Body of pancreas (tissue), 4 donors: ENCODE data around the gene WNT10A. TPM values are rescaled to one million over a fixed set of nuclear protein-coding genes. Genes with fewer than 3 reads are reported as not detected.

Experiments
- ATAC-seq: fragments of 150-250 bp; one replicate; pipeline ENCODE4 v1.9.1; 2016
- DNase-seq, 4 donors: peaks; one replicate each; pipeline ENCODE4 v3.0.0-alpha.2; 2019
- H3K27ac ChIP-seq, 4 donors: fragments of 200-600 bp; sonication (generic); 1 replicate in 3 of 4; 2 replicates in 1 of 4; pipeline versions ENCODE4 v1.5.1 to v1.6.1; 2016 to 2019; ENCODE audit warnings: mild to moderate bottlenecking in 1 of 4, mixed read lengths in 1 of 4, moderate library complexity in 1 of 4
- H3K27me3 ChIP-seq, 2 donors: fragments of 200-600 bp; sonication (generic); one replicate each; pipeline ENCODE4 v1.6.0; 2016; ENCODE audit warnings: mild to moderate bottlenecking in 1 of 2
- H3K36me3 ChIP-seq, 2 donors: fragments of 200-600 bp; sonication (generic); replicated peaks in 1 of 2; 2 replicates each; pipeline ENCODE4 v1.5.1; 2016; ENCODE audit warnings: low read depth in 2 of 2; ENCODE audit not compliant: insufficient read depth in 1 of 2
- H3K4me1 ChIP-seq: fragments of 200-600 bp; sonication (generic); one replicate; pipeline ENCODE4 v1.6.0; 2016
- H3K4me3 ChIP-seq, 2 donors: fragments of 200-600 bp; sonication (generic); 1 replicate in 1 of 2; 2 replicates in 1 of 2; pipeline ENCODE4 v1.5.1; 2016 to 2019
- H3K9me3 ChIP-seq, 3 donors: fragments of 200-600 bp; sonication (generic); 1 replicate in 2 of 3; 2 replicates in 1 of 3; pipeline ENCODE4 v1.5.1; 2016
- POLR2A ChIP-seq, 3 donors: fragments of 450-650 bp; IDR thresholded peaks; one replicate each; pipeline ENCODE4 v1.6.1; 2016; ENCODE audit warnings: antibody characterized with exemption in 3 of 3, mild to moderate bottlenecking in 2 of 3
- WGBS, 2 donors: methylation state at CpG; one replicate each; pipeline ENCODE4 v1.1.5; 2017; 5-methylcytosine and 5-hydroxymethylcytosine counted together
- intact Hi-C: fragments of 100-400 bp; cut with DNase I; formaldehyde crosslinking; loops from one replicate; pipeline ENCODE4 v1.15.1; 2023
- total RNA-seq, 2 donors: library from RNA; depleted of rRNA; stranded (reverse); fragments of >200 nt; gene quantifications; one replicate each; pipeline ENCODE4 v1.1.0, GENCODE V29; 2016
- TF ChIP-seq, protein P1 (sequence below), 7 experiments: fragments of 450-650 bp in 4 of 7; fragments of 200-600 bp in 3 of 7; sonication (generic) in 3 of 7; IDR thresholded peaks; one replicate each; pipeline ENCODE4 v1.5.1; 2016 to 2019; ENCODE audit warnings: antibody characterized with exemption in 7 of 7

Gene WNT10A
- total RNA-seq, 2 donors from 2014 or later = 0.52 TPM; not detected in 1

DNA sequence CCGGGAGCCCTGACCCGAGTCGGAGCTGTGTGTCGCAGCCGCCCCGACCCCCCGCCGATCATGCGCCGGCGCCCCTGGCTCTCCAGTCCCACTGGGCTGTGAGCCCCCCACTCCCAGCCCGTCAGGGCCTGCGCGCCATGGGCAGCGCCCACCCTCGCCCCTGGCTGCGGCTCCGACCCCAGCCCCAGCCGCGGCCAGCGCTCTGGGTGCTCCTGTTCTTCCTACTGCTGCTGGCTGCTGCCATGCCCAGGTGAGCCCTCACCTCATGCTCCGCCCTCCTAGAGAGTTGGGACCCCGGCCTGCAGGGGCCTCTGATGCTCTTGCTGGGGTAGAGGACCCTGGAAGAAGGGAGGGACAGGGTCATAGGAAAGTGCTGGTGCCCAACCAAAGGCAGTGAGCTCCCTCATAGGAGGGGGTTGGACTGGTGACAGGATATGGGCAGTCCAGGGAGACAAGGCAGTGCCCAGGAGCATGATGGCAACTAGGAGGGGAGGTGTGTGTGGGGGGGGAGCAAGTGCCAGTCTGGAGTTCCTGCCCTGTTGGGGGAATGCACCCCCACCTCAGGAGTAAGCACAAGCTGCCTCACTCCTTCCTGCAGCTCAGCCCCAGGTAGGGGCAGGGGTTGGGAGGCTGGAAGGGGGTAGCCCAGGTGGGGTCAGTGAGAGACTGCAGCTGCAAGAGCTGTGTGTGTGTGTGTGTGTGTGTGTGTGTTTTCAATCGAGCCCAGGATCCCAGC lies 375 bp downstream of the WNT10A start:
- H3K27ac ChIP-seq = no peak overlapping the region
- 14 to 31% methylated on average over 9 to 24 of the region's 24 CpGs for WGBS, 2 donors
- intact Hi-C loops = no loop called here
- TF ChIP-seq POLR2A (IDR thresholded peaks at IDR 0.05) = no peak
- TF ChIP-seq, protein P1, sequence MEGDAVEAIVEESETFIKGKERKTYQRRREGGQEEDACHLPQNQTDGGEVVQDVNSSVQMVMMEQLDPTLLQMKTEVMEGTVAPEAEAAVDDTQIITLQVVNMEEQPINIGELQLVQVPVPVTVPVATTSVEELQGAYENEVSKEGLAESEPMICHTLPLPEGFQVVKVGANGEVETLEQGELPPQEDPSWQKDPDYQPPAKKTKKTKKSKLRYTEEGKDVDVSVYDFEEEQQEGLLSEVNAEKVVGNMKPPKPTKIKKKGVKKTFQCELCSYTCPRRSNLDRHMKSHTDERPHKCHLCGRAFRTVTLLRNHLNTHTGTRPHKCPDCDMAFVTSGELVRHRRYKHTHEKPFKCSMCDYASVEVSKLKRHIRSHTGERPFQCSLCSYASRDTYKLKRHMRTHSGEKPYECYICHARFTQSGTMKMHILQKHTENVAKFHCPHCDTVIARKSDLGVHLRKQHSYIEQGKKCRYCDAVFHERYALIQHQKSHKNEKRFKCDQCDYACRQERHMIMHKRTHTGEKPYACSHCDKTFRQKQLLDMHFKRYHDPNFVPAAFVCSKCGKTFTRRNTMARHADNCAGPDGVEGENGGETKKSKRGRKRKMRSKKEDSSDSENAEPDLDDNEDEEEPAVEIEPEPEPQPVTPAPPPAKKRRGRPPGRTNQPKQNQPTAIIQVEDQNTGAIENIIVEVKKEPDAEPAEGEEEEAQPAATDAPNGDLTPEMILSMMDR (IDR thresholded peaks at IDR 0.05) = no peak
- ATAC-seq (no peak), DNase-seq (no peak)
- H3K4me3 ChIP-seq = no peak overlapping the region
- no peaks in the 10 kb centered on the region for H3K9me3 ChIP-seq
- H3K36me3 ChIP-seq = no peaks in the 10 kb centered on the region
- peaks cover 20% of the 10 kb centered on the region for H3K4me1 ChIP-seq
- H3K27me3 ChIP-seq = peaks cover 0 to 28% of the 10 kb centered on the region in 2 donors

DNA sequence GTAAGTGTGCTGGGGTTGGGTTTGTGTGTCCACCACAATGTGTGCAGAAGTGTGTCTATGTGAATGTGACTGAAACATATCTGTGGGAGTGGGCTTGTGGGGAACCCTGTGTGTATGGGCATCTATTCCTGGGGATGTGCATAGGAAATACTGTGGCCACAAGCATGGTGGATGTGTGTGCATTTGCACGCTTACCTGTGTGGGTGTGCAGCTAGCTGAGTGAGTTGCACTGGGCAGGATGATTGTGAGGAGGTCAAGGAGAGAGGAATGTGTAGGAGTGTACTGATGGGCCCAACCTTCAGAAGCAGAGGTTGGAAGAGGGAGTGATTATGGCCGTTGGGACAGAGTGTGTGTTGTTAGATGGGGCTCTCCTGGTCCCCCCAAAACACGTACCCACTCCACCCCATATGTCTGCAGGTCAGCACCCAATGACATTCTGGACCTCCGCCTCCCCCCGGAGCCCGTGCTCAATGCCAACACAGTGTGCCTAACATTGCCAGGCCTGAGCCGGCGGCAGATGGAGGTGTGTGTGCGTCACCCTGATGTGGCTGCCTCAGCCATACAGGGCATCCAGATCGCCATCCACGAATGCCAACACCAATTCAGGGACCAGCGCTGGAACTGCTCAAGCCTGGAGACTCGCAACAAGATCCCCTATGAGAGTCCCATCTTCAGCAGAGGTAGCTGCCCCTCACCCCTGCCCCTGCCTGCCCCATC lies 1.2 kb downstream of the WNT10A start:
- intact Hi-C loops = no loop called here
- ATAC-seq = no peak
- Histone ChIP-seq H3K9me3 (no peaks in the 10 kb centered on the region), H3K36me3 (no peaks in the 10 kb centered on the region), H3K4me3 (no peak overlapping the region), H3K27ac (no peak overlapping the region), H3K4me1 (peaks cover 20% of the 10 kb centered on the region), H3K27me3 (peaks cover 0 to 28% of the 10 kb centered on the region in 2 donors)
- TF ChIP-seq POLR2A (IDR thresholded peaks at IDR 0.05) = no peak
- TF ChIP-seq, protein P1 (IDR thresholded peaks at IDR 0.05) = no peak
- WGBS, 2 donors = 66 to 67% methylated on average over 4 to 13 of the region's 13 CpGs
- no peak for DNase-seq

DNA sequence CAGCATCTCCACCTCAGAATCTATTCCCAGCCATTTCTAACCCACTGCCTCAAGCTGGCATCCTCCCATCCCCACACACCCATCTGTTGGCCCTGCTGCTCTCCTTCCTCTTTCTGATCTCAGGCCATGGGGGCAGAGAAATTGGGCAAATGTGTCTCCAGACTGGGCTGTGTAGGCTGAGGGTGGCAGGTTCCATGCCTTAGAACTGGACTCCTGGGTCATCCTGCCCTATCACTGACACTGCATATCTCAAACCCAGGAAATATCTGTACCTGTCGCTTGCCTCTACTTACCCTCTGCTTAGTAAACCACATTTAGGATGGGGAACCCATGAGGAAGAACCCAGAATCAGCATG lies 1.8 kb downstream of the WNT10A start:
- no peak for ATAC-seq
- Histone ChIP-seq H3K36me3 (no peaks in the 10 kb centered on the region), H3K9me3 (no peaks in the 10 kb centered on the region), H3K4me1 (peaks cover 20% of the 10 kb centered on the region), H3K4me3 (no peak overlapping the region), H3K27ac (no peak overlapping the region), H3K27me3 (peaks cover 0 to 28% of the 10 kb centered on the region in 2 donors)
- no peak for TF ChIP-seq POLR2A (IDR thresholded peaks at IDR 0.05)
- TF ChIP-seq, protein P1 (IDR thresholded peaks at IDR 0.05) = no peak
- intact Hi-C loops = no loop called here
- DNase-seq = no peak
- 92 to 93% methylated on average over 1 of the region's 1 CpG for WGBS, 2 donors

DNA sequence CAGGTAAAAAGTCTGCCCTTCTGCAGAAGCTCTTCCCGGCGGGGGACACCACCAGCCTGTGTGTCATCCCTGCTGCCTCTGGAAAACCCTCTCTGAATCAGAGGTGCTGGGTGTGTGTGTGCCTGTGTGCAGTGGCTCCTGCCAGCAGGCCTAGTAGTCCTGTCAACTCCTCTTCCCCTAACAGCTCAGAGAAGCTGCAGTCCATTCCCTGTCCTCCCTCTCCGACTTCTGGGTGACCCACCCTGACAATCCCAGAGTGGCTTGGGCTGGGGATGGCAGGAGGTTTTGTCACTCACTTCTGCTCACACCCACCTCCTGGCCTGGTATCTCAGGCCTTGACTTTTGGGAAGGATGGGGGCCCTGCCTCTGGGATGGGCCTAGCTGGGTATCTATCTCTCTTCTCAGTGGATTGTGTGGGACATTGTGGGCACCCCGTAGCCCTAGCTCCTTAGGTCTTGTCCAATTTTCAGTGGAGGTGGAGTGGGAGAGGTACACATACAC lies 2.3 kb downstream of the WNT10A start:
- ATAC-seq = no peak
- Histone ChIP-seq H3K36me3 (no peaks in the 10 kb centered on the region), H3K4me1 (peaks cover 20% of the 10 kb centered on the region), H3K27ac (no peak overlapping the region), H3K4me3 (no peak overlapping the region), H3K9me3 (no peaks in the 10 kb centered on the region), H3K27me3 (peaks cover 0 to 27% of the 10 kb centered on the region in 2 donors)
- no peak for DNase-seq
- no peak for TF ChIP-seq POLR2A (IDR thresholded peaks at IDR 0.05)
- TF ChIP-seq, protein P1 (IDR thresholded peaks at IDR 0.05) = no peak
- 69 to 95% methylated on average over 3 to 4 of the region's 4 CpGs for whole genome bisulfite sequencing, 2 donors
- intact Hi-C loops = no loop called here
